HEK293 (cell line): ENCODE measurements around the gene HECA.

Experiments used
- CTCF ChIP-seq: fragments of 450-650 bp; formaldehyde crosslinking; IDR thresholded peaks from 2 replicates; pipeline ENCODE4 v1.5.1; 2016; ENCODE audit warnings: missing biosample characterization, missing genetic modification characterization
- IKZF3 ChIP-seq: fragments of 450-650 bp; IDR thresholded peaks from 2 replicates; pipeline ENCODE4 v1.5.0; 2018; ENCODE audit warnings: missing biosample characterization, mild to moderate bottlenecking, missing genetic modification characterization, moderate library complexity
- KLF1 ChIP-seq: fragments of 450-650 bp; formaldehyde crosslinking; IDR thresholded peaks from 2 replicates; pipeline ENCODE4 v1.5.1; 2016; ENCODE audit warnings: missing biosample characterization, missing genetic modification characterization
- MYNN ChIP-seq: fragments of 450-650 bp; formaldehyde crosslinking; IDR thresholded peaks from 2 replicates; pipeline ENCODE4 v1.5.1; 2016; ENCODE audit warnings: missing biosample characterization, missing genetic modification characterization, borderline replicate concordance
- PRDM4 ChIP-seq: fragments of 450-650 bp; formaldehyde crosslinking; IDR thresholded peaks from 2 replicates; pipeline ENCODE4 v1.5.1; 2017; ENCODE audit warnings: missing biosample characterization, missing genetic modification characterization
- REST ChIP-seq: fragments of 450-650 bp; formaldehyde crosslinking; IDR thresholded peaks from 2 replicates; pipeline ENCODE4 v1.5.1; 2016; ENCODE audit warnings: missing biosample characterization, missing genetic modification characterization
- SCRT1 ChIP-seq: fragments of 450-650 bp; formaldehyde crosslinking; IDR thresholded peaks from 2 replicates; pipeline ENCODE4 v1.5.1; 2016; ENCODE audit warnings: missing biosample characterization, missing genetic modification characterization, borderline replicate concordance
- ZBTB20 ChIP-seq: fragments of 450-650 bp; formaldehyde crosslinking; IDR thresholded peaks from 2 replicates; pipeline ENCODE4 v1.5.1; 2016; ENCODE audit warnings: missing biosample characterization, missing genetic modification characterization
- ZBTB26 ChIP-seq: fragments of 450-650 bp; formaldehyde crosslinking; optimal IDR thresholded peaks from 2 replicates; pipeline ENCODE3; 2016; ENCODE audit warnings: missing biosample characterization, mild to moderate bottlenecking, missing genetic modification characterization
- ZBTB6 ChIP-seq: fragments of 450-650 bp; formaldehyde crosslinking; IDR thresholded peaks from 2 replicates; pipeline ENCODE4 v1.5.1; 2017; ENCODE audit warnings: missing biosample characterization, missing genetic modification characterization
- ZNF184 ChIP-seq: fragments of 450-650 bp; IDR thresholded peaks from 2 replicates; pipeline ENCODE4 v1.5.1; 2018; ENCODE audit warnings: missing biosample characterization, mild to moderate bottlenecking, missing genetic modification characterization
- ZNF221 ChIP-seq: fragments of 450-650 bp; formaldehyde crosslinking; IDR thresholded peaks from 2 replicates; pipeline ENCODE4 v1.5.1; 2017; ENCODE audit warnings: missing biosample characterization, missing genetic modification characterization, borderline replicate concordance
- ZNF266 ChIP-seq: fragments of 450-650 bp; formaldehyde crosslinking; IDR thresholded peaks from 2 replicates; pipeline ENCODE4 v1.5.1; 2016; ENCODE audit warnings: missing biosample characterization, missing genetic modification characterization, low read depth
- ZNF274 ChIP-seq, 2 experiments: fragments of 200-500 bp in 1 of 2; fragments of 450-650 bp in 1 of 2; sonication (Bioruptor generic) in 1 of 2; formaldehyde crosslinking in 1 of 2; IDR thresholded peaks; 2 replicates each; pipeline versions ENCODE4 v1.5.1 to v1.6.1; 2014 to 2016; ENCODE audit warnings: borderline replicate concordance in 1 of 2, inconsistent platforms in 1 of 2, low read length in 1 of 2, missing biosample characterization in 1 of 2, missing genetic modification characterization in 1 of 2
- ZNF280D ChIP-seq: fragments of 450-650 bp; formaldehyde crosslinking; IDR thresholded peaks from 2 replicates; pipeline ENCODE4 v1.5.1; 2016; ENCODE audit warnings: missing biosample characterization, missing genetic modification characterization
- ZNF292 ChIP-seq: fragments of 450-650 bp; formaldehyde crosslinking; IDR thresholded peaks from 2 replicates; pipeline ENCODE4 v1.5.1; 2016; ENCODE audit warnings: low read depth, missing biosample characterization, missing genetic modification characterization, borderline replicate concordance
- ZNF426 ChIP-seq: fragments of 450-650 bp; formaldehyde crosslinking; IDR thresholded peaks from 2 replicates; pipeline ENCODE4 v1.5.1; 2017; ENCODE audit warnings: missing biosample characterization, missing genetic modification characterization, mild to moderate bottlenecking, inconsistent platforms, moderate library complexity
- ZNF548 ChIP-seq: fragments of 450-650 bp; formaldehyde crosslinking; IDR thresholded peaks from 2 replicates; pipeline ENCODE4 v1.5.1; 2016; ENCODE audit warnings: missing biosample characterization, missing genetic modification characterization
- ZNF600 ChIP-seq: fragments of 450-650 bp; formaldehyde crosslinking; IDR thresholded peaks from 2 replicates; pipeline ENCODE4 v1.5.1; 2016; ENCODE audit warnings: missing biosample characterization, missing genetic modification characterization
- ZNF621 ChIP-seq: fragments of 450-650 bp; formaldehyde crosslinking; IDR thresholded peaks from 2 replicates; pipeline ENCODE4 v1.5.1; 2017; ENCODE audit warnings: missing biosample characterization, missing genetic modification characterization
- ZNF654 ChIP-seq: fragments of 450-650 bp; formaldehyde crosslinking; IDR thresholded peaks from 2 replicates; pipeline ENCODE4 v1.5.1; 2016; ENCODE audit warnings: low read depth, missing biosample characterization, missing genetic modification characterization
- ZNF785 ChIP-seq: fragments of 450-650 bp; formaldehyde crosslinking; IDR thresholded peaks from 2 replicates; pipeline ENCODE4 v1.5.1; 2016; ENCODE audit warnings: missing biosample characterization, missing genetic modification characterization
- ZNF830 ChIP-seq: fragments of 450-650 bp; IDR thresholded peaks from 2 replicates; pipeline ENCODE4 v1.5.0; 2018; ENCODE audit warnings: missing biosample characterization, missing genetic modification characterization, low read depth, mild to moderate bottlenecking, moderate library complexity
- ZNF837 ChIP-seq: fragments of 450-650 bp; formaldehyde crosslinking; IDR thresholded peaks from 2 replicates; pipeline ENCODE4 v1.5.1; 2016; ENCODE audit warnings: missing biosample characterization, missing genetic modification characterization
- ZSCAN16 ChIP-seq: fragments of 450-650 bp; formaldehyde crosslinking; IDR thresholded peaks from 2 replicates; pipeline ENCODE4 v1.5.1; 2016; ENCODE audit warnings: missing biosample characterization, missing genetic modification characterization

HECA gene

GRCh38 chr6:139134817-139135577 is at the start of gene HECA (continued):
- TF ChIP-seq ZNF654 (no peak), ZNF280D (tag by site-specific recombination) (0 out of 2 replicates have a peak, but pooled peaks have one; percentile 13), ZNF426 (tag by site-specific recombination) (no peak), ZNF837 (tag by site-specific recombination) (no peak), ZNF785 (tag by site-specific recombination) (no peak), MYNN (no peak), REST (tag by site-specific recombination) (no peak), ZBTB6 (tag by site-specific recombination) (no peak), ZNF221 (tag by site-specific recombination) (no peak), ZNF274 (IDR thresholded peaks at IDR 0.05; ENCODE audit: low read length) (no peak), ZNF274 (tag by site-specific recombination; IDR thresholded peaks at IDR 0.05; ENCODE audit: borderline replicate concordance) (no peak), ZNF621 (tag by site-specific recombination) (no peak), SCRT1 (tag by site-specific recombination) (no peak), ZNF292 (no peak), ZNF184 (tag by site-specific recombination) (peak; percentile 45; the same call in 1 of the 2 replicates), ZNF266 (tag by site-specific recombination) (no peak), ZBTB26 (tag by site-specific recombination) (peak; percentile 86), ZNF830 (tag by site-specific recombination) (no peak), CTCF (tag by site-specific recombination) (no peak), ZNF600 (tag by site-specific recombination) (peak; percentile 29; the same call in 1 of the 2 replicates), IKZF3 (tag by site-specific recombination) (0 out of 2 replicates have a peak, but pooled peaks have one; percentile 23), ZSCAN16 (tag by site-specific recombination) (no peak), ZBTB20 (tag by site-specific recombination) (peak; percentile 78; the same call in 1 of the 2 replicates), KLF1 (tag by site-specific recombination) (peak; percentile 97), PRDM4 (tag by site-specific recombination) (peak; percentile 65), ZNF548 (tag by site-specific recombination) (no peak)
